A549 (cell line): Measurements from ENCODE around the gene CARD9. TPM values are rescaled to one million over a fixed set of nuclear protein-coding genes. Genes with fewer than 3 reads are reported as not detected.

ENCODE experiments used
- ATAC-seq, 2 experiments: fragments of 200-7000 bp in 1 of 2; fragments of >200 bp in 1 of 2; cut with Nextera tagmentation in 1 of 2; cut with Tn5 transposase in 1 of 2; 3 replicates each; pipeline versions ENCODE4 v1.8.0 to v1.9.1; 2018 to 2020; ENCODE audit warnings: mild to moderate bottlenecking in 1 of 2, moderate library complexity in 1 of 2
- CTCF ChIA-PET: fragments of 300-600 bp; sonication (Branson Sonifier 250); formaldehyde crosslinking; extraction: SDS; loops from one replicate; lab custom pipeline; 2021; ENCODE audit warnings: antibody characterized with exemption, inconsistent platforms; lab: Yijun Ruan, JAX
- POLR2A ChIA-PET: fragments of 350-600 bp; formaldehyde crosslinking; extraction: SDS; loops from one replicate; lab custom pipeline; 2021; ENCODE audit warnings: antibody characterized with exemption, inconsistent platforms; lab: Yijun Ruan, JAX
- DNase-seq, 2 experiments: peaks; one replicate each; pipeline versions ENCODE4 v3.0.0 to v3.0.0-alpha.2; 2011 to 2016; ENCODE audit warnings: low read depth in 1 of 2, low spot score in 1 of 2
- FAIRE-seq: peaks from 2 replicates; lab custom pipeline; 2011; peaks lifted over from hg19 to GRCh38; lab: Jason Lieb, UNC
- H3K27ac ChIP-seq, 2 experiments: fragments of >200 bp; sonication (Bioruptor Twin); formaldehyde crosslinking; 3 replicates each; pipeline ENCODE4 v1.5.1; 2016 to 2017
- H3K4me1 ChIP-seq: fragments of >200 bp; sonication (Bioruptor Twin); formaldehyde crosslinking; 3 replicates; pipeline ENCODE4 v1.6.1; 2016
- H3K4me2 ChIP-seq: fragments of >200 bp; sonication (Bioruptor Twin); formaldehyde crosslinking; 3 replicates; pipeline ENCODE4 v1.6.1; 2016
- H3K4me3 ChIP-seq: fragments of >200 bp; sonication (Bioruptor Twin); formaldehyde crosslinking; 3 replicates; pipeline ENCODE4 v1.5.1; 2016
- H3K9me3 ChIP-seq: fragments of >200 bp; sonication (Bioruptor Twin); formaldehyde crosslinking; 3 replicates; pipeline ENCODE4 v1.6.1; 2016
- BHLHE40 ChIP-seq: IDR thresholded peaks from 2 replicates; pipeline ENCODE4 v1.6.1; 2012; ENCODE audit warnings: low read depth, low read length, inconsistent platforms
- EHF ChIP-seq: fragments of 250-450 bp; sonication (Bioruptor Pico); IDR thresholded peaks from 2 replicates; pipeline ENCODE4 v1.5.0; 2020; ENCODE audit warnings: mild to moderate bottlenecking
- EP300 ChIP-seq, 2 experiments: fragments of >200 bp; sonication (Bioruptor Twin); formaldehyde crosslinking; IDR thresholded peaks; 2 replicates in 1 of 2; 3 replicates in 1 of 2; pipeline ENCODE4 v1.6.1; 2016 to 2017
- FOSB ChIP-seq: fragments of 250-450 bp; sonication (Bioruptor Pico); IDR thresholded peaks from 2 replicates; pipeline ENCODE4 v1.5.0; 2020; ENCODE audit warnings: mild to moderate bottlenecking, moderate library complexity
- FOXS1 ChIP-seq: fragments of 250-450 bp; sonication (Bioruptor Pico); IDR thresholded peaks from 2 replicates; pipeline ENCODE4 v1.5.0; 2020; ENCODE audit warnings: mild to moderate bottlenecking, moderate library complexity
- HEYL ChIP-seq: fragments of 250-450 bp; sonication (Bioruptor Pico); IDR thresholded peaks from 2 replicates; pipeline ENCODE4 v1.8.0; 2021; ENCODE audit warnings: mild to moderate bottlenecking, moderate library complexity
- HOXB5 ChIP-seq: fragments of 250-450 bp; sonication (Bioruptor Pico); IDR thresholded peaks from 2 replicates; pipeline ENCODE4 v1.5.0; 2020; ENCODE audit warnings: mild to moderate bottlenecking, moderate library complexity
- KDM1A ChIP-seq: fragments of 200-600 bp; sonication (generic); IDR thresholded peaks from 2 replicates; pipeline ENCODE4 v1.6.1; 2016; ENCODE audit warnings: low read depth, mild to moderate bottlenecking
- KDM5A ChIP-seq: fragments of 200-600 bp; sonication (generic); IDR thresholded peaks from 2 replicates; pipeline ENCODE4 v1.6.1; 2016; ENCODE audit warnings: antibody characterized with exemption, mild to moderate bottlenecking
- MAFK ChIP-seq: fragments of 450-650 bp; IDR thresholded peaks from 2 replicates; pipeline ENCODE4 v1.6.1; 2014; ENCODE audit not compliant: partially characterized antibody
- MAZ ChIP-seq: fragments of 150-350 bp; IDR thresholded peaks from 2 replicates; pipeline ENCODE4 v1.6.1; 2014; ENCODE audit warnings: antibody characterized with exemption, low read depth, low read length, borderline replicate concordance
- MYC ChIP-seq: IDR thresholded peaks from 2 replicates; pipeline ENCODE4 v1.6.1; 2012; ENCODE audit warnings: mild to moderate bottlenecking, inconsistent platforms, low read length, improper control_type of control experiment, borderline replicate concordance
- NPAS2 ChIP-seq: fragments of 250-450 bp; sonication (Bioruptor Pico); IDR thresholded peaks from 2 replicates; pipeline ENCODE4 v1.8.0; 2022; ENCODE audit warnings: mild to moderate bottlenecking, moderate library complexity, borderline replicate concordance
- RAD21 ChIP-seq, 2 experiments: fragments of >200 bp in 1 of 2; sonication (Bioruptor Twin) in 1 of 2; formaldehyde crosslinking in 1 of 2; IDR thresholded peaks in 1 of 2; conservative IDR thresholded peaks in 1 of 2; 2 replicates in 1 of 2; 3 replicates in 1 of 2; pipeline ENCODE4 v1.6.1; 2012 to 2018; ENCODE audit warnings: inconsistent platforms in 1 of 2
- TFCP2L1 ChIP-seq: fragments of 250-450 bp; sonication (Bioruptor Pico); IDR thresholded peaks from 2 replicates; pipeline ENCODE4 v1.5.0; 2021; ENCODE audit warnings: mild to moderate bottlenecking
- ZNF302 ChIP-seq: fragments of 250-450 bp; sonication (Bioruptor Pico); IDR thresholded peaks from 2 replicates; pipeline ENCODE4 v1.9.0; 2021; ENCODE audit warnings: inconsistent platforms, mild to moderate bottlenecking, moderate library complexity
- WGBS: methylation state at CpG from one replicate; pipeline ENCODE4 v1.1.6; 2017; ENCODE audit errors: missing lambda C conversion rate; 5-methylcytosine and 5-hydroxymethylcytosine counted together
- polyA minus RNA-seq: library from RNA; depleted of rRNA, polyadenylated mRNA; stranded (reverse); fragments of >200 nt; gene quantifications from 2 replicates; pipeline ENCODE4 v1.2.3, GENCODE V29; 2011; rRNA and poly(A)+ RNA removed
- polyA plus RNA-seq, 4 experiments: library from polyadenylated mRNA; depleted of rRNA in 3 of 4; stranded (reverse); fragments of >200 nt; fragmentation: RNase III in 1 of 4; extraction: RNeasy Plus Mini Kit Qiagen cat#74134 plus additional on column Dnase treatment in 1 of 4; gene quantifications; 2 replicates in 3 of 4; 3 replicates in 1 of 4; pipeline ENCODE4 v1.2.3, GENCODE V29; 2011 to 2017
- TF ChIP-seq, protein P1 (sequence below): IDR thresholded peaks from 2 replicates; pipeline ENCODE4 v1.6.1; 2012
- TF ChIP-seq, protein P2 (sequence below): IDR thresholded peaks from 2 replicates; pipeline ENCODE4 v1.6.1; 2012
- TF ChIP-seq, protein P3 (sequence below): fragments of 150-350 bp; IDR thresholded peaks from 2 replicates; pipeline ENCODE4 v1.6.1; 2014; ENCODE audit warnings: low read depth, mild to moderate bottlenecking, low read length
- TF ChIP-seq, protein P4 (sequence below): fragments of 250-450 bp; sonication (Bioruptor Pico); IDR thresholded peaks from 2 replicates; pipeline ENCODE4 v1.5.0; 2021; ENCODE audit warnings: mild to moderate bottlenecking, moderate library complexity, borderline replicate concordance
- TF ChIP-seq, protein P5 (sequence below): fragments of >200 bp; sonication (Bioruptor Twin); formaldehyde crosslinking; IDR thresholded peaks from 3 replicates; pipeline ENCODE4 v1.6.1; 2016

CARD9 gene, protein sequence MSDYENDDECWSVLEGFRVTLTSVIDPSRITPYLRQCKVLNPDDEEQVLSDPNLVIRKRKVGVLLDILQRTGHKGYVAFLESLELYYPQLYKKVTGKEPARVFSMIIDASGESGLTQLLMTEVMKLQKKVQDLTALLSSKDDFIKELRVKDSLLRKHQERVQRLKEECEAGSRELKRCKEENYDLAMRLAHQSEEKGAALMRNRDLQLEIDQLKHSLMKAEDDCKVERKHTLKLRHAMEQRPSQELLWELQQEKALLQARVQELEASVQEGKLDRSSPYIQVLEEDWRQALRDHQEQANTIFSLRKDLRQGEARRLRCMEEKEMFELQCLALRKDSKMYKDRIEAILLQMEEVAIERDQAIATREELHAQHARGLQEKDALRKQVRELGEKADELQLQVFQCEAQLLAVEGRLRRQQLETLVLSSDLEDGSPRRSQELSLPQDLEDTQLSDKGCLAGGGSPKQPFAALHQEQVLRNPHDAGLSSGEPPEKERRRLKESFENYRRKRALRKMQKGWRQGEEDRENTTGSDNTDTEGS
- polyA plus RNA-seq (2011; rRNA removed) (0.21 and 0.25 TPM in 2 replicates), polyA plus RNA-seq (2017; fragmentation: RNase III; extraction: RNeasy Plus Mini Kit Qiagen cat#74134 plus additional on column Dnase treatment) (0.94 to 1.2 TPM (median 0.94 TPM) in 3 replicates), polyA minus RNA-seq (0.05 and 2.3 TPM in 2 replicates)
- polyA plus RNA-seq (2012; cell fraction: cytosol; rRNA removed), result 0.66 and 0.70 TPM in 2 replicates
- 3.4 and 5.5 TPM in 2 replicates for polyA plus RNA-seq (2012; cell fraction: nucleus; rRNA removed)

DNA sequence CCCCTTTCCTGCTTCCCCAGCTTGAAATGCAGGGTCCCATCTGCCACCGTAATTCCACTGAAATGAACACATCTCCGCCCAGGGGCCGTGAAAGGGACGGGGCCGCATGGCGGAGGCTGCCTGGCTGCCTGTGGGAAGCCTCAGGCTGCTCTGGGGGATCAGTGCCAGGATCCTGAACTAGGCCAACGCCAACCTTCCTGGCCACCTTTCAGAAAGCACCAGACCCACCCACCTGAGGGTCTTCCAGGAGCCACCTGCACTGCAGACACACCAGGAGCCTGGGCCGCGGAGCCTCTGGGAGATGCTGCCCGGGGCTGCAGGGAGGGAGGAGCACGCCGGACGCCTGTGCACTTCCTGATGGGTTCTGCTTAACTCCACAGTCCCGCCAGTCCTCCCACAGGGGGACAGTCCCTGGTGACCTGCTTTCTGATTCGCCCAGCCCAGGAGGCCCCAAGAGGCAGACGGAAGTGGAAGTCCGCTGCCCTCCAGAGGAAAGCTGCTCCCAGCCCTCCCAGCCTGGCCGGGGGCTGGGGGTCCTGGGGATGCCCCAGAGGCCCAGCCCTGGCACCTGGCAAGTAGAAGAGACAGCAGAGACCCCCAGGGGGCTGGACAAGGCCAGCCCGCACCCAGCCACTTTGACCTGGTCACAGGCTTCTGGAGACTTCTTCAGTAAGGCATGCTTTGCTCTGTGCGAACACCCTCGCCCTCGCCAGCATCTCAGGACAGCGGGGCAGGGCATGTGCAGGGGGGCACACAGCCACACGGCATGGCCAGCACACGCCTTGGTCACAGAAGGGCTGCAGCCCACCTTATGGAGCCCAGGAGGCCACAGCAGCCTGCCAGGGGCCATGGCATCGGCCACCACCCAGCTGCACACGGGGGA, at the start of gene CARD9:
CARD9 (minus strand) TSS at position 370 of the 883 bp plus-strand sequence. CDS start 1,591 bp downstream, outside the sequence.
- no peak for TF ChIP-seq TFCP2L1
- TF ChIP-seq, protein P1, sequence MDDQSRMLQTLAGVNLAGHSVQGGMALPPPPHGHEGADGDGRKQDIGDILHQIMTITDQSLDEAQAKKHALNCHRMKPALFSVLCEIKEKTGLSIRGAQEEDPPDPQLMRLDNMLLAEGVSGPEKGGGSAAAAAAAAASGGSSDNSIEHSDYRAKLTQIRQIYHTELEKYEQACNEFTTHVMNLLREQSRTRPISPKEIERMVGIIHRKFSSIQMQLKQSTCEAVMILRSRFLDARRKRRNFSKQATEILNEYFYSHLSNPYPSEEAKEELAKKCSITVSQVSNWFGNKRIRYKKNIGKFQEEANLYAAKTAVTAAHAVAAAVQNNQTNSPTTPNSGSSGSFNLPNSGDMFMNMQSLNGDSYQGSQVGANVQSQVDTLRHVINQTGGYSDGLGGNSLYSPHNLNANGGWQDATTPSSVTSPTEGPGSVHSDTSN, result no peak
- TF ChIP-seq, protein P2, sequence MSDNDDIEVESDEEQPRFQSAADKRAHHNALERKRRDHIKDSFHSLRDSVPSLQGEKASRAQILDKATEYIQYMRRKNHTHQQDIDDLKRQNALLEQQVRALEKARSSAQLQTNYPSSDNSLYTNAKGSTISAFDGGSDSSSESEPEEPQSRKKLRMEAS, result no peak
- TF ChIP-seq HEYL (CRISPR knock-in tag), result no peak
- no peak for TF ChIP-seq NPAS2 (CRISPR knock-in tag)
- TF ChIP-seq, protein P3, sequence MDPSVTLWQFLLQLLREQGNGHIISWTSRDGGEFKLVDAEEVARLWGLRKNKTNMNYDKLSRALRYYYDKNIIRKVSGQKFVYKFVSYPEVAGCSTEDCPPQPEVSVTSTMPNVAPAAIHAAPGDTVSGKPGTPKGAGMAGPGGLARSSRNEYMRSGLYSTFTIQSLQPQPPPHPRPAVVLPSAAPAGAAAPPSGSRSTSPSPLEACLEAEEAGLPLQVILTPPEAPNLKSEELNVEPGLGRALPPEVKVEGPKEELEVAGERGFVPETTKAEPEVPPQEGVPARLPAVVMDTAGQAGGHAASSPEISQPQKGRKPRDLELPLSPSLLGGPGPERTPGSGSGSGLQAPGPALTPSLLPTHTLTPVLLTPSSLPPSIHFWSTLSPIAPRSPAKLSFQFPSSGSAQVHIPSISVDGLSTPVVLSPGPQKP, result no peak
- no peak for TF ChIP-seq FOXS1
- no peak for TF ChIP-seq FOSB
- Histone ChIP-seq H3K4me3 (no peak within 1 kb of the TSS), H3K27ac (peak within 1 kb of the TSS; percentile 54 to 76; a peak in 5 of 6 replicates), H3K9me3 (no peaks in the 10 kb centered on the region), H3K4me2 (peak within 1 kb of the TSS; percentile 39), H3K4me1 (peaks cover 12% of the 10 kb centered on the region)
- ATAC-seq, result no peak; a peak in 1 of 6 replicates
- ChIA-PET POLR2A (interaction anchor here (2.3 kb wide), 1 partner anchor 10 kb away, joined by 17 read pairs; the partner anchor contains the start of gene DNLZ), CTCF (interaction anchor here (0.5 to 2.9 kb wide), 7 partner anchors 9 to 328 kb away, joined by 3 to 26 read pairs (median 4); partner anchors contain the start of genes DNLZ and SNAPC4)
- no peak for DNase-seq
- WGBS, result 96% methylated on average over 21 of the region's 27 CpGs
- FAIRE-seq, result no peak

DNA sequence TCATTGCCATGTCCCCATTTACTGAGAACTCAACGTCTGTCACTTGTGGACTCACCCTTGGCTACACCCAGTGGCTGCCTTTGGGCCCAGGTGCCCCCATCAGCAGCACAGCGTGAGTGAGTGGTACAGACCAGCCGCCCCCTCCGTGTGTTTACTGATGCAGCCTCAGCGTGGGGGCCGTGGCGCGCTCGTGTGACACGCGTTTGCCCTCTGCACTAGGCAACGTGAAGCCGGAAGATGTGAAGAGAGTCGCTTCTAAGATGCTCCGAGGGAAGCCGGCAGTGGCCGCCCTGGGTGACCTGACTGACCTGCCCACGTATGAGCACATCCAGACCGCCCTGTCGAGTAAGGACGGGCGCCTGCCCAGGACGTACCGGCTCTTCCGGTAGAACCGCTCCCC, 49.4 kb upstream of the CARD9 start:
- no peaks in the 10 kb centered on the region for H3K9me3 ChIP-seq
- no peaks in the 10 kb centered on the region for H3K4me1 ChIP-seq
- no peak overlapping the region for H3K4me3 ChIP-seq
- POLR2A ChIA-PET, result no interaction called here
- no peak overlapping the region for H3K27ac ChIP-seq
- WGBS, result 94% methylated on average over 26 of the region's 26 CpGs
- H3K4me2 ChIP-seq, result no peak overlapping the region
- CTCF ChIA-PET, result interaction anchor here (3.9 kb wide), 1 partner anchor 17 kb away, joined by 30 read pairs; the partner anchor contains the start of gene INPP5E
- no peak for DNase-seq
- no peak for FAIRE-seq
- ATAC-seq, result no peak
- TF ChIP-seq, protein P4, sequence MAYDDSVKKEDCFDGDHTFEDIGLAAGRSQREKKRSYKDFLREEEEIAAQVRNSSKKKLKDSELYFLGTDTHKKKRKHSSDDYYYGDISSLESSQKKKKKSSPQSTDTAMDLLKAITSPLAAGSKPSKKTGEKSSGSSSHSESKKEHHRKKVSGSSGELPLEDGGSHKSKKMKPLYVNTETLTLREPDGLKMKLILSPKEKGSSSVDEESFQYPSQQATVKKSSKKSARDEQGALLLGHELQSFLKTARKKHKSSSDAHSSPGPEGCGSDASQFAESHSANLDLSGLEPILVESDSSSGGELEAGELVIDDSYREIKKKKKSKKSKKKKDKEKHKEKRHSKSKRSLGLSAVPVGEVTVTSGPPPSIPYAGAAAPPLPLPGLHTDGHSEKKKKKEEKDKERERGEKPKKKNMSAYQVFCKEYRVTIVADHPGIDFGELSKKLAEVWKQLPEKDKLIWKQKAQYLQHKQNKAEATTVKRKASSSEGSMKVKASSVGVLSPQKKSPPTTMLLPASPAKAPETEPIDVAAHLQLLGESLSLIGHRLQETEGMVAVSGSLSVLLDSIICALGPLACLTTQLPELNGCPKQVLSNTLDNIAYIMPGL (CRISPR knock-in tag), result no peak
- TF ChIP-seq MYC (no peak), EHF (CRISPR knock-in tag) (no peak), MAFK (no peak), KDM1A (no peak), RAD21 (conservative IDR thresholded peaks at IDR 0.05 in 1 of 2, IDR thresholded peaks at IDR 0.05 in 1 of 2) (no peak), MAZ (no peak), ZNF302 (CRISPR knock-in tag) (no peak), KDM5A (no peak), EP300 (IDR thresholded peaks at IDR 0.05) (no peak), BHLHE40 (no peak), HOXB5 (no peak)
- TF ChIP-seq, protein P5, sequence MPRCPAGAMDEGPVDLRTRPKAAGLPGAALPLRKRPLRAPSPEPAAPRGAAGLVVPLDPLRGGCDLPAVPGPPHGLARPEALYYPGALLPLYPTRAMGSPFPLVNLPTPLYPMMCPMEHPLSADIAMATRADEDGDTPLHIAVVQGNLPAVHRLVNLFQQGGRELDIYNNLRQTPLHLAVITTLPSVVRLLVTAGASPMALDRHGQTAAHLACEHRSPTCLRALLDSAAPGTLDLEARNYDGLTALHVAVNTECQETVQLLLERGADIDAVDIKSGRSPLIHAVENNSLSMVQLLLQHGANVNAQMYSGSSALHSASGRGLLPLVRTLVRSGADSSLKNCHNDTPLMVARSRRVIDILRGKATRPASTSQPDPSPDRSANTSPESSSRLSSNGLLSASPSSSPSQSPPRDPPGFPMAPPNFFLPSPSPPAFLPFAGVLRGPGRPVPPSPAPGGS, result no peak
